Stimulated activated CD8-positive, alpha-beta memory T cell treated with anti-CD3 and anti-CD28 coated beads, Interleukin-4, amount 100 ng/mL, for 48 hours (primary cell): Measurements from ENCODE around the gene POU2F1.
"Not testable (repeated sequence)": the region's sequence is repeated elsewhere in the genome, so short reads cannot be mapped to it uniquely, and the experiment has no call there.

ENCODE experiments used
- DNase-seq: peaks from one replicate; pipeline ENCODE4 v3.0.0-alpha.2; 2020

Gene POU2F1

GRCh38 chr1:167205306-167206050, 15.2 kb upstream of the POU2F1 start:
- not testable (repeated sequence) for DNase-seq

- DNase-seq, result no peak
Measured at GRCh38 chr1:167206166-167206835, 14.4 kb upstream of the POU2F1 start.

GRCh38 chr1:167207940-167208623, 12.6 kb upstream of the POU2F1 start:
- DNase-seq, result no peak

GRCh38 chr1:167208624-167208976, 12.1 kb upstream of the POU2F1 start:
- DNase-seq, result no peak

- DNase-seq, result no peak
Measured at GRCh38 chr1:167209044-167209443, 11.6 kb upstream of the POU2F1 start.

GRCh38 chr1:167210966-167211674, 9.6 kb upstream of the POU2F1 start:
- DNase-seq, result no peak

GRCh38 chr1:167212025-167212424, 8.7 kb upstream of the POU2F1 start:
- DNase-seq, result no peak

- no peak for DNase-seq
Measured at GRCh38 chr1:167216809-167217208, 3.9 kb upstream of the POU2F1 start.

- no peak for DNase-seq
Measured at GRCh38 chr1:167219194-167219593, 1.5 kb upstream of the POU2F1 start.

- peak; percentile 92 for DNase-seq
Measured at GRCh38 chr1:167219646-167220536, 795 bp upstream of the POU2F1 start.

- DNase-seq, result no peak
Measured at GRCh38 chr1:167221126-167221737, 546 bp downstream of the POU2F1 start.

GRCh38 chr1:167221738-167222610, 1.3 kb downstream of the POU2F1 start:
- DNase-seq, result peak; percentile 70

- no peak for DNase-seq
Measured at GRCh38 chr1:167223144-167224103, 2.7 kb downstream of the POU2F1 start.

GRCh38 chr1:167224734-167225235, 4.1 kb downstream of the POU2F1 start:
- not testable (repeated sequence) for DNase-seq

GRCh38 chr1:167225920-167226319, 5.2 kb downstream of the POU2F1 start:
- DNase-seq, result no peak

GRCh38 chr1:167227934-167228378, 7.3 kb downstream of the POU2F1 start:
- no peak for DNase-seq

- DNase-seq, result no peak
Measured at GRCh38 chr1:167229719-167230385, 9.2 kb downstream of the POU2F1 start.

GRCh38 chr1:167230437-167230836, 9.8 kb downstream of the POU2F1 start:
- no peak for DNase-seq
